H9 (cell line): ENCODE measurements around the gene DHRS9. TPM values are rescaled to one million over a fixed set of nuclear protein-coding genes. Genes with fewer than 3 reads are reported as not detected.

ENCODE experiments used
- DNase-seq: peaks from one replicate; pipeline ENCODE4 v3.0.0-alpha.2; 2017
- H2AFZ ChIP-seq: one replicate; pipeline ENCODE4 v1.6.1; 2013; ENCODE audit warnings: mild to moderate bottlenecking, low read length, control low read depth, moderate library complexity
- H2AK5ac ChIP-seq: 2 replicates; pipeline ENCODE4 v1.6.1; 2013; ENCODE audit warnings: low read length, control low read depth, mixed read lengths; ENCODE audit not compliant: insufficient read length
- H2BK120ac ChIP-seq: one replicate; pipeline ENCODE4 v1.6.1; 2013; ENCODE audit warnings: low read depth, mild to moderate bottlenecking, low read length, control low read depth, inconsistent platforms; ENCODE audit not compliant: poor library complexity, severe bottlenecking
- H2BK12ac ChIP-seq: 2 replicates; pipeline ENCODE4 v1.6.1; 2013; ENCODE audit warnings: low read length, control low read depth, mixed read lengths, low read depth; ENCODE audit not compliant: insufficient read length
- H2BK15ac ChIP-seq: 2 replicates; pipeline ENCODE4 v1.6.1; 2013; ENCODE audit warnings: low read depth, low read length, control low read depth
- H2BK20ac ChIP-seq: one replicate; pipeline ENCODE4 v1.6.1; 2013; ENCODE audit warnings: low read depth, mild to moderate bottlenecking, low read length, control low read depth, inconsistent platforms; ENCODE audit not compliant: poor library complexity, severe bottlenecking
- H2BK5ac ChIP-seq: 2 replicates; pipeline ENCODE4 v1.6.1; 2013; ENCODE audit warnings: low read length, control low read depth, mixed read lengths; ENCODE audit not compliant: insufficient read length
- H3K14ac ChIP-seq: 2 replicates; pipeline ENCODE4 v1.6.1; 2013; ENCODE audit warnings: low read length, control low read depth; ENCODE audit not compliant: insufficient read depth
- H3K18ac ChIP-seq: 2 replicates; pipeline ENCODE4 v1.6.1; 2013; ENCODE audit warnings: low read depth, mild to moderate bottlenecking, mixed read lengths, low read length, control low read depth; ENCODE audit not compliant: insufficient read length
- H3K23ac ChIP-seq: 2 replicates; pipeline ENCODE4 v1.6.1; 2013; ENCODE audit warnings: low read length, control low read depth, mixed read lengths, low read depth; ENCODE audit not compliant: insufficient read length
- H3K23me2 ChIP-seq: 2 replicates; pipeline ENCODE4 v1.6.1; 2013; ENCODE audit warnings: low read depth, mild to moderate bottlenecking, mixed read lengths, low read length, control low read depth; ENCODE audit not compliant: insufficient read length, poor library complexity, severe bottlenecking
- H3K27ac ChIP-seq: 2 replicates; pipeline ENCODE4 v1.5.1; 2013; ENCODE audit warnings: low read length, control low read depth, mixed read lengths, low read depth; ENCODE audit not compliant: insufficient read length
- H3K27me3 ChIP-seq: 2 replicates; pipeline ENCODE4 v1.6.1; 2013; ENCODE audit warnings: low read length, control low read depth, inconsistent platforms; ENCODE audit not compliant: insufficient read depth
- H3K4ac ChIP-seq: 2 replicates; pipeline ENCODE4 v1.6.1; 2013; ENCODE audit warnings: low read depth, mild to moderate bottlenecking, control low read depth, inconsistent platforms, low read length, moderate library complexity
- H3K4me1 ChIP-seq: 2 replicates; pipeline ENCODE4 v1.6.1; 2013; ENCODE audit warnings: low read length, control low read depth, inconsistent platforms; ENCODE audit not compliant: insufficient read depth
- H3K4me2 ChIP-seq: 2 replicates; pipeline ENCODE4 v1.6.1; 2013; ENCODE audit warnings: low read length, control low read depth, mixed read lengths; ENCODE audit not compliant: insufficient read length, insufficient read depth
- H3K56ac ChIP-seq: 2 replicates; pipeline ENCODE4 v1.6.1; 2013; ENCODE audit warnings: low read depth, mild to moderate bottlenecking, mixed read lengths, low read length, control low read depth; ENCODE audit not compliant: insufficient read length
- H3K79me1 ChIP-seq: 2 replicates; pipeline ENCODE4 v1.6.1; 2013; ENCODE audit warnings: low read depth, mild to moderate bottlenecking, moderate library complexity, low read length, control low read depth, inconsistent platforms; ENCODE audit not compliant: insufficient read depth, poor library complexity, severe bottlenecking
- H3K79me2 ChIP-seq: 2 replicates; pipeline ENCODE4 v1.6.1; 2013; ENCODE audit warnings: low read length, control low read depth, inconsistent platforms; ENCODE audit not compliant: insufficient read depth
- H3K9ac ChIP-seq: 2 replicates; pipeline ENCODE4 v1.6.1; 2013; ENCODE audit warnings: low read length, control low read depth, mixed read lengths; ENCODE audit not compliant: insufficient read length; ENCODE audit errors: extremely low read depth
- H3K9me3 ChIP-seq: one replicate; pipeline ENCODE4 v1.6.1; 2013; ENCODE audit warnings: low read depth, low read length, inconsistent platforms; ENCODE audit not compliant: control insufficient read depth
- H3T11ph ChIP-seq: one replicate; pipeline ENCODE4 v1.6.1; 2013; ENCODE audit warnings: mild to moderate bottlenecking, low read length, control low read depth, inconsistent platforms
- H4K20me1 ChIP-seq: one replicate; pipeline ENCODE4 v1.6.1; 2013; ENCODE audit not compliant: control insufficient read depth, insufficient read length, insufficient read depth
- H4K5ac ChIP-seq: 2 replicates; pipeline ENCODE4 v1.6.1; 2013; ENCODE audit warnings: low read depth, mild to moderate bottlenecking, mixed read lengths, low read length, control low read depth; ENCODE audit not compliant: insufficient read length
- H4K8ac ChIP-seq: replicated peaks from 2 replicates; pipeline ENCODE4 v1.6.1; 2013; ENCODE audit warnings: low read length, control low read depth, mixed read lengths, low read depth; ENCODE audit not compliant: insufficient read length
- H4K91ac ChIP-seq: 2 replicates; pipeline ENCODE4 v1.6.1; 2013; ENCODE audit warnings: low read depth, mild to moderate bottlenecking, moderate library complexity, mixed read lengths, low read length, control low read depth; ENCODE audit not compliant: insufficient read length
- H3K27ac Mint-ChIP-seq, 3 experiments: 2 replicates in 2 of 3; 3 replicates in 1 of 3; pipeline ENCODE4 v1.8.0; 2020 to 2021; ENCODE audit warnings: mixed read lengths in 3 of 3, mild to moderate bottlenecking in 1 of 3, moderate library complexity in 1 of 3
- H3K27me3 Mint-ChIP-seq: 2 replicates; pipeline ENCODE4 v1.8.0; 2021; ENCODE audit warnings: low read depth, mild to moderate bottlenecking, moderate library complexity, mixed read lengths
- H3K36me3 Mint-ChIP-seq, 3 experiments: 2 replicates in 2 of 3; 3 replicates in 1 of 3; pipeline ENCODE4 v1.8.0; 2020 to 2021; ENCODE audit warnings: low read depth in 3 of 3, mixed read lengths in 3 of 3; ENCODE audit not compliant: insufficient read depth in 1 of 3
- H3K4me1 Mint-ChIP-seq, 2 experiments: 2 replicates each; pipeline ENCODE4 v1.8.0; 2020; ENCODE audit warnings: mixed read lengths in 2 of 2
- H3K4me3 Mint-ChIP-seq, 2 experiments: 2 replicates in 1 of 2; 3 replicates in 1 of 2; pipeline ENCODE4 v1.8.0; 2020 to 2021; ENCODE audit warnings: mild to moderate bottlenecking in 2 of 2, mixed read lengths in 2 of 2, moderate library complexity in 1 of 2
- H3K9me3 Mint-ChIP-seq, 2 experiments: 2 replicates in 1 of 2; 3 replicates in 1 of 2; pipeline ENCODE4 v1.8.0; 2020; ENCODE audit warnings: mild to moderate bottlenecking in 2 of 2, mixed read lengths in 2 of 2, moderate library complexity in 1 of 2
- CTCF ChIP-seq: fragments of 200-600 bp; sonication (generic); conservative IDR thresholded peaks from 3 replicates; pipeline ENCODE4 v1.8.0; 2021; ENCODE audit warnings: antibody characterized with exemption, mild to moderate bottlenecking
- WGBS: extraction: QIAGEN DNeasy Blood & Tissue Kit; methylation state at CpG from one replicate; pipeline ENCODE4 v1.1.7; 2013; ENCODE audit warnings: missing lambda C conversion rate, low lambda C conversion rate, mixed read lengths; ENCODE audit not compliant: insufficient read length; ENCODE audit errors: extremely low coverage; 5-methylcytosine and 5-hydroxymethylcytosine counted together
- total RNA-seq: library from RNA; stranded (reverse); gene quantifications from 2 replicates; pipeline ENCODE4 v1.2.1, GENCODE V29; 2021

Gene DHRS9
- total RNA-seq, 1 experiment from 2014 or later, result not detected

- no peak overlapping the region for H3K4me3 Mint-ChIP-seq
Observed at GRCh38 chr2:169114056-169114455, 44.7 kb downstream of the DHRS9 start.

More at GRCh38 chr2:169114056-169114455, 44.7 kb downstream of the DHRS9 start:
- H3K4me1 ChIP-seq, result 0 out of 2 replicates have a peak, but pooled peaks cover 2% of the 10 kb centered on the region
- no peak overlapping the region for H2BK15ac ChIP-seq
- H3K9me3 Mint-ChIP-seq, result no peaks in the 10 kb centered on the region
- no peak for DNase-seq
- no peak overlapping the region for H3K4ac ChIP-seq
- no peak overlapping the region for H2AK5ac ChIP-seq
- H4K8ac ChIP-seq, result no peak overlapping the region
- H2BK5ac ChIP-seq, result no peak overlapping the region
- H3K23me2 ChIP-seq, result no peaks in the 10 kb centered on the region
- H3K27me3 ChIP-seq, result no peaks in the 10 kb centered on the region
- no peak overlapping the region for H2BK20ac ChIP-seq
- no peak overlapping the region for H3K9ac ChIP-seq
- no peak overlapping the region for H2AFZ ChIP-seq
- H3K56ac ChIP-seq, result no peak overlapping the region
- H3K4me2 ChIP-seq, result no peak overlapping the region
- no peaks in the 10 kb centered on the region for H3K9me3 ChIP-seq
- TF ChIP-seq CTCF, result no peak
- H3K18ac ChIP-seq, result no peak overlapping the region
- no peak overlapping the region for H3T11ph ChIP-seq
- H3K79me1 ChIP-seq, result no peaks in the 10 kb centered on the region
- no peaks in the 10 kb centered on the region for H3K36me3 Mint-ChIP-seq
- no peaks in the 10 kb centered on the region for H4K20me1 ChIP-seq
- no CpG with 5 or more reads among the region's 4 CpGs for WGBS
- no peak overlapping the region for H2BK12ac ChIP-seq
- peaks cover 7% of the 10 kb centered on the region for H3K27me3 Mint-ChIP-seq
- no peak overlapping the region for H4K91ac ChIP-seq
- H3K27ac Mint-ChIP-seq, result no peak overlapping the region
- no peak overlapping the region for H4K5ac ChIP-seq
- no peak overlapping the region for H2BK120ac ChIP-seq
- H3K4me1 Mint-ChIP-seq, result peaks cover 14 to 15% of the 10 kb centered on the region in 2 experiments
- H3K79me2 ChIP-seq, result no peaks in the 10 kb centered on the region
- no peak overlapping the region for H3K23ac ChIP-seq
- H3K14ac ChIP-seq, result no peak overlapping the region
- no peak overlapping the region for H3K27ac ChIP-seq
